ENCODE results near the gene FAM237B.
"Not testable (repeated sequence)": the region's sequence is repeated elsewhere in the genome, so short reads cannot be mapped to it uniquely, and the experiment has no call there.

FAM237B gene
- 0 to 0.06 (median 0) reads per million in 9 experiments for total RNA-seq

DNA sequence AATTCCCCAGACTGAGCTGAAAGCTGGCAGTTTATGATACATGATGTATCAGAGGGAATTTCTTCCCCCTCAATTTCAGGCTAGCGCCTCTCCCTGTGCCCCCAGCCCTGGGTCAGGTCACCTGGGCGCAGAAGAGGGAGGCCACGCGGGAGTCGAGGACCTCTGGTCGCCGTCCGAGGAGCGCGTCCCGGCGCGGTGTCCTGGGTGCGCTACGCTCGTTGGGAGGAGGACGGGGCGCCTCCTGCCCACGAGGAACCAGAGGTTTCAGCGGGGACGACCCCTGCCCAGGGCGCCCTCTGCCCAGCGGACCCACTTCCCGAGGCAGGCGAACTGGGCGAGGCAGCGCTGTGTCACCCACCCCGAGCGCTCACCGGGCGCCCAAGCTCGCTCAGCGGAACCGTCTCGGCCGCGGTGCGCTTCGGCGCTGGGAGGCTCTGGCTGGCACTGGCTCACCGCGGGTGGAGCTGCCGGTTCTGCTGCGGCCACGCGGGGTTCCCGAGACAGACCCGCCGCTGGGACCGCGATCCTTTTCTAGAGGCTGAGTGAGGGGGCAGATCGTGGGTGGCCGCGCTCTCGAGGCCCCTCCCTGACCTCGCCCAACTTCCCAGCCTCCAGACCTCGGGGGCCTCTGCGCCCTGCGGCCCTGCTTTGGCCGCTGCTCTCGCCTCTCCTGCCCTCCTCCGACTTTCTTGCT is at the start of gene FAM237B:
FAM237B (minus strand) TSS at position 504 of the 694 bp plus-strand sequence. CDS start 1,556 bp downstream, outside the sequence.
- Mint-ChIP-seq H3K36me3 (ENCODE audit: insufficient read depth) (no peaks in the 10 kb centered on the region), H3K27me3 (peaks cover 42 to 68% of the 10 kb centered on the region in 2 donors), H3K4me3 (no peak within 1 kb of the TSS), H3K9me3 (no peaks in the 10 kb centered on the region), H3K4me1 (ENCODE audit: low read depth in 2 of 2) (peaks cover 0 to 3% of the 10 kb centered on the region in 2 donors), H3K27ac (no peak within 1 kb of the TSS)
- no peak for ATAC-seq (replicated peaks)
- DNase-seq: no peak

DNA sequence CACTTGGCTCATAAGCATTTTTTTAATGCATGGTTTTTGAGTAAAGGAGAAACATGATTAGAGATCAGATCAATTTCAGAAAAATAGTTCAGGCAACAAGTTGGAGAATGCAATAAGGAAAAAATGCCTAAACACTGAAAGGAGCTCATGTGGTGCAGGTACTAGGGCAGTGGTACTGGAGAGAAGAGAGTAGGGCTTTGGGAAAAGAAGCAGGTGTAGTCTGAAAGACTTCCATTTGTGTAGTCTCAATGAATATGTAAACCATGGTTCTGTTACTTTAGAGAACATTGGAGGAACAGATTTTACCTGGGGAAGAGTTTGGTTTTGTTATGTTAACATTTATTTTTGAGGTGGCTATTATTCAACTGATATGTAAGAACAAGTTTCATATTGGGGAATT is 30.9 kb upstream of the FAM237B start:
- Mint-ChIP-seq H3K36me3 (ENCODE audit: insufficient read depth) (peaks cover 46% of the 10 kb centered on the region), H3K27me3 (no peaks in the 10 kb centered on the region), H3K4me1 (ENCODE audit: low read depth in 2 of 2) (peaks cover 19 to 42% of the 10 kb centered on the region in 2 donors), H3K4me3 (peak overlapping the region in 1 of 2 donors; percentile 45), H3K9me3 (no peaks in the 10 kb centered on the region), H3K27ac (no peak overlapping the region)
- no peak for DNase-seq
- no peak for ATAC-seq (replicated peaks)

DNA sequence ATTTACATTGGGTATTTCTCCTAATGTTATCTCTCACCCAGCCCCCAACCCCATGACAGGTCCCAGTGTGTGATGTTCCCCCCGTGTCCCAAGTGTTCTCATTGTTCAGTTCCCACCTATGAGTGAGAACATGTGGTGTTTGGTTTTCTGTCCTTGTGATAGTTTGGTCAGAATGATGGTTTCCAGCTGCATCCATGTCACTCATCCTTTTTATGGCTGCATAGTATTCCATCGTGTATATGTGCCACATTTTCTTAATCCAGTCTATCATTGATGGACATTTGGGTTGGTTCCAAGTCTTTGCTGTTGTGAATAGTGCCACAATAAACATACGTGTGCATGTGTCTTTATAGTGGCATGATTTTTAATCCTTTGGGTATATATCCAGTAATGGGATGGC is 28.9 kb upstream of the FAM237B start:
- H3K4me1 Mint-ChIP-seq (ENCODE audit: low read depth in 2 of 2): peaks cover 30 to 50% of the 10 kb centered on the region in 2 donors
- H3K27me3 Mint-ChIP-seq; ATAC-seq (replicated peaks); H3K4me3 Mint-ChIP-seq; H3K9me3 Mint-ChIP-seq; DNase-seq: not testable (repeated sequence)
- H3K36me3 Mint-ChIP-seq (ENCODE audit: insufficient read depth): peaks cover 41% of the 10 kb centered on the region
- peak overlapping the region in 1 of 2 donors; percentile 35 for H3K27ac Mint-ChIP-seq

DNA sequence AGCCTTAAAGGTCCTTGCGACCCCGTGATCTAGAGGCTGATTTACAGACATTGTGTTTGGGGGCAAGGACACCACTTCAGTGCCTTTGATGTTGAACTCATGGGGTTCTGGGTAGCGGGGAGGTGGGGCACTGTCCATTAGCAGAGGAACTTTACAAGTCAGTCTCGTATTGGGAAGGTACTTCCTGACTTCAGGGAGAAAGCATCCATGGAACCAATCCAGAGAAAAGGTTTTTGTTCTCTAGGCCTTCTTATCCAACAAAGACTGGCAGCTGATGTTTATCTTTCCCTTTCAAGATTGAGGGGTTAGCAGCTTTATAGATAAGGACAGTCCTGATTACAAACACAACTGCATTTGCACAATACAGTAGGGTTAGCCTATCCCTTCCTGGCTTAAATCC is 28.2 kb upstream of the FAM237B start:
- ATAC-seq (replicated peaks) (no peak), DNase-seq (no peak)
- H3K27me3 Mint-ChIP-seq: no peaks in the 10 kb centered on the region
- H3K9me3 Mint-ChIP-seq: no peaks in the 10 kb centered on the region
- H3K27ac Mint-ChIP-seq: peak overlapping the region in 1 of 2 donors; percentile 23
- H3K4me3 Mint-ChIP-seq: no peak overlapping the region
- peaks cover 34% of the 10 kb centered on the region for H3K36me3 Mint-ChIP-seq (ENCODE audit: insufficient read depth)
- H3K4me1 Mint-ChIP-seq (ENCODE audit: low read depth in 2 of 2): peaks cover 30 to 50% of the 10 kb centered on the region in 2 donors

DNA sequence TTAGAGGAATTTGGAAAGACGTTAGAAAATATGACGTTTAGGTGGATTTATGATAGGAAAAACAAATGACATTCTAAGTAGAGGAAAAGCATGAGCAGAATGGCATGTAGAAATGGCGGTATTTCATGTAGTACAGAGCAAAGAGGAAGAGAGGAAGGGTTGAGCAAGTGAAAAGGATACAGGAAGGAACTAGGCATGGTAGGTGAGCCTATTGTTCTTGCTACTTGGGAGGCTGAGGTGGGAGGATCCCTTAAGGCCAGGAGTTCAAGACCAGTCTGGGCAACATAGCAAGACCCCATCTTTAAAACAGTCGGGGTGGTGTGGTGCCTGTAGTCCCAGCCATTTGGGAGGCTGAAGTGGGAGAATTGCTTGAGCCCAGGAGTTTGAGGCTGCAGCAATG is 26.7 kb upstream of the FAM237B start:
- Mint-ChIP-seq H3K27me3 (no peaks in the 10 kb centered on the region), H3K4me1 (ENCODE audit: low read depth in 2 of 2) (peaks cover 30 to 47% of the 10 kb centered on the region in 2 donors), H3K36me3 (ENCODE audit: insufficient read depth) (peaks cover 20% of the 10 kb centered on the region), H3K27ac (peak overlapping the region in 1 of 2 donors; percentile 98), H3K9me3 (no peaks in the 10 kb centered on the region), H3K4me3 (peak overlapping the region; percentile 91 to 93)
- ATAC-seq (replicated peaks): no peak
- no peak for DNase-seq

DNA sequence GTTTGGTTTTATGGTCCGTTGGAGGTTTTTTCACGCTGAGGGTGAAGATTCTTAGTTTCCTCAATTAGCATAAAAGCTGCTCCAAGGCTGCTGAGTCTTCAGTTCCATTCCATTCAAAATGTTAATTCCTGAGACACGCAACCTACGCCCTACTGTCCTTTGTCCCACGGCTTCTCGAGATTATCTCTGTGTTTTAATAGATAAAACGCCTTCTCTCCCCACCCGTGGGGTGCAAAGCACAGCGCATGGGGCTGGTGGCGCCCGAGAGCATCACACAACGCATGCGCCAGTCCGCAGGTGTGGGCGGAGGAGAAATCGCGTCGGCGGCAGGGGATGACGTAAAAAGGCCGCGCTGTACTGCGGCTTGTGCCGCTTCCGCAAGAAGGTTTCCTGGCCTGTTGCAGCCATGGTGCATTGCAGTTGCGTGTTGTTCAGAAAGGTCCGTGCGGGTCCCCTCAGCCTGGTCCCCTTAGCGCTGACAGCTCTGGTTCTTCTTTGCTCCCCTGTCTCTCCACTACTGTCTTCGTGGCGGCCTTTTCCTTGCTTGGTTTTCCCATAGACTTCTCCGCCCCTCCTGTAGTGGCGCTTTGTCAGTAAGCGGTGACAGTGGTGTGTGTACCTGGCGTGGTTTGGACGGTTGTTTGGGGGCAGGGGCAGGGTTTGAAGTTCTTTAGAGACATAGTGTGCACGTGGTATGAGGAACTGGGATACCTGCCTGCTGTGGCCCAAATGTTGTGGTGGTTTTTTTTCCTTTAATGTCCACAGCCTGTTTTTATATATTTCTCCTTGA is 25.4 kb upstream of the FAM237B start, which contains the start of gene GTPBP10:
GTPBP10 (plus strand) TSS at position 381 of the 790 bp plus-strand sequence; CDS start at position 407, 26 bp downstream.
- Mint-ChIP-seq H3K27me3 (no peaks in the 10 kb centered on the region), H3K4me1 (ENCODE audit: low read depth in 2 of 2) (peaks cover 22 to 36% of the 10 kb centered on the region in 2 donors), H3K27ac (peak within 1 kb of the TSS; percentile 97 to 98), H3K9me3 (no peaks in the 10 kb centered on the region), H3K36me3 (ENCODE audit: insufficient read depth) (peaks cover 14% of the 10 kb centered on the region), H3K4me3 (peak within 1 kb of the TSS; percentile 91 to 93)
- DNase-seq (peak; percentile 93 to 94 (median 93)), ATAC-seq (replicated peaks) (peak; percentile 89)

DNA sequence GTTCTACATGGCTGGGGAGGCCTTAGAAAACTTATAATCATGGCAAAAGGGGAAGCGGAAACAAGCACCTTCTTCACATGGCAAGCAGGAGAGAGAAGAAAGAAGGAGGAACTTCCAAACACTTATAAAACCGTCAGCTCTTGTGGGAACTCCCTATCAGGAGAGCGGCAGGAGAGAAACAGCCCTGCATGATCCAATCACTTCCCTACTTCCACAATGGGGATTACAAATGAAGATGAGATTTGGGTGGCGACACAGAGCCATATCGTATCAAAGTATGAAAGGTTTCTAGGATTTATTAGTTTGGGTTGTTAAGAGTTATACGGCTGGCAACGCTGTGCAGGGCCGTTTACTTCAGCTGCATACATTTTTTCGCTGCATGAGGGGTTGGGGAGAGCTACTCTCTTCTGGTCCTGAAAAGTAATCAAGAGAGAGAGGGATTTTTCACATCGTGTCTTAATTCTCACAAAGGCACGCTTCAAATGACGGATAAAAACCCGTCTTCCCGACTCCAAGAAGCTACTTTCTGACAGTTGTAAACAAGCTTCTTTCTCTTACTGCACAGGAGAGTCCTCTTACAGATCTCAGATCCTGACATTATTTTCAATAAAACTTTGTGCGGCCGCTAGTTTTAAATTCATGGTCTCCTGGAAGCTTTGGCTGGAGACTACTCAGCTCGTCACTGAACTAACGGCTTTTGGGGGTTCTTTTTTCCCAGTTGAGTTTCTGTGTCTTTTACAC is 24.7 kb upstream of the FAM237B start:
- peak; percentile 2 for ATAC-seq (replicated peaks)
- no peak for DNase-seq
- Mint-ChIP-seq H3K27ac (peak overlapping the region; percentile 97 to 98), H3K4me3 (peak overlapping the region; percentile 91 to 93), H3K4me1 (ENCODE audit: low read depth in 2 of 2) (peaks cover 21 to 34% of the 10 kb centered on the region in 2 donors), H3K9me3 (no peaks in the 10 kb centered on the region), H3K36me3 (ENCODE audit: insufficient read depth) (peaks cover 14% of the 10 kb centered on the region), H3K27me3 (no peaks in the 10 kb centered on the region)

DNA sequence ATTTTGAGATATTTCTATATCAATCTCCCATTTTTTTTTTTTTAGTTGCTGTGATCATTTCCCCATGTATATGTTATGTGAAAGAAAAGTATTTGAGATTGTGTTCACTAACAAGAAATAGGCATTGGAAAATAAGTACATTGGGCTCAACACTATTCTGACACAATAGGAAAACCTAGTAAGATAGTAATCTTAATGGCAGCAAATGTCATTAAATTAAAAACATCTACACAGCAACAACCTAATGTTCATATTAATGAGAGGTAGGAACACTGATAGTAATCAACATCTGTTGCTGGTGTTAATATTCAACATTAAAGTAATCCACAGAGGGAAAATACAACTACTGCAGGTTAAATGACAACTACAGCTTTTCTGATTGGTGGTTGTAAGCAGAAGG is 23.9 kb upstream of the FAM237B start:
- DNase-seq (no peak), ATAC-seq (replicated peaks) (no peak)
- H3K4me3 Mint-ChIP-seq: peak overlapping the region; percentile 91 to 93
- H3K9me3 Mint-ChIP-seq: no peaks in the 10 kb centered on the region
- peak overlapping the region; percentile 97 to 98 for H3K27ac Mint-ChIP-seq
- H3K27me3 Mint-ChIP-seq: no peaks in the 10 kb centered on the region
- H3K36me3 Mint-ChIP-seq (ENCODE audit: insufficient read depth): peaks cover 13% of the 10 kb centered on the region
- peaks cover 19 to 32% of the 10 kb centered on the region in 2 donors for H3K4me1 Mint-ChIP-seq (ENCODE audit: low read depth in 2 of 2)

DNA sequence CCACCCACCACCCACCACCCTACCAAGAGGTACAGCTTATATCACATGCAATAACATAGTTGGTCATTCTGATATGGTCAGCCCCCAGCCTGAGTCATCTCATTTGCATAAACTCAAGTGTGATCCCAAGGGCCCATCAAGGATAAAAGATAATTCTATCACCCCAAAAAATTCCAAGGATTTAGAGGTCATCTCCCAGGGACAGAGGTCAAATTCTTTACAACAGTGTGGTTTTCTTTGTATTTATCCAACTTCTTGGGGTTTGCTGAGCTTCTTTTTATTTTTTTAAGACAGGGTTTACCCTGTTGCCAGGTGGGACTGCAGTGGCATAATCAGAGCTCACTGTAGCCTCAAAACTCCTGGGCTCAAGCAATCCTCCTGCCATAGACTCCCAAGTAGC is 16.0 kb upstream of the FAM237B start:
- H3K27ac Mint-ChIP-seq: no peak overlapping the region
- ATAC-seq (replicated peaks) (no peak), DNase-seq (no peak)
- no peaks in the 10 kb centered on the region for H3K36me3 Mint-ChIP-seq (ENCODE audit: insufficient read depth)
- H3K9me3 Mint-ChIP-seq: no peaks in the 10 kb centered on the region
- no peaks in the 10 kb centered on the region for H3K4me1 Mint-ChIP-seq (ENCODE audit: low read depth in 2 of 2)
- no peak overlapping the region for H3K4me3 Mint-ChIP-seq
- H3K27me3 Mint-ChIP-seq: peaks cover 9 to 11% of the 10 kb centered on the region in 2 donors

DNA sequence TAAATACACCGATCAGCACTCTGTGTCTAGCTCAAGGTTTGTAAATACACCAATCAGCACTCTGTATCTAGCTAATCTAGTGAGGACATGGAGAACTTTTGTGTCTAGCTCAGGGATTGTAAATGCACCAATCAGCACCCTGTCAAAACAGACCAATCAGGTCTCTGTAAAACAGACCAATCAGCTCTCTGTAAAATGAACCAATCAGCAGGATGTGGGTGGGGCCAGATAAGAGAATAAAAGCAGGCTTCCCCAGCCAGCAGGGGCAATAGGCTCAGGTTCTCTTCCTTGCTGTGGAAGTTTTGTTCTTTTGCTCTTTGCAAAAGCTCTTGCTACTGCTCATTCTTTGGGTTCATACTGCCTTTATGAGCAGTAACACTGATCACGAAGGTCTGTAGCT is 13.8 kb upstream of the FAM237B start:
- DNase-seq; H3K4me3 Mint-ChIP-seq; H3K36me3 Mint-ChIP-seq (ENCODE audit: insufficient read depth); H3K4me1 Mint-ChIP-seq (ENCODE audit: low read depth in 2 of 2); H3K9me3 Mint-ChIP-seq; H3K27ac Mint-ChIP-seq; ATAC-seq (replicated peaks): not testable (repeated sequence)
- peaks cover 9 to 11% of the 10 kb centered on the region in 2 donors for H3K27me3 Mint-ChIP-seq

DNA sequence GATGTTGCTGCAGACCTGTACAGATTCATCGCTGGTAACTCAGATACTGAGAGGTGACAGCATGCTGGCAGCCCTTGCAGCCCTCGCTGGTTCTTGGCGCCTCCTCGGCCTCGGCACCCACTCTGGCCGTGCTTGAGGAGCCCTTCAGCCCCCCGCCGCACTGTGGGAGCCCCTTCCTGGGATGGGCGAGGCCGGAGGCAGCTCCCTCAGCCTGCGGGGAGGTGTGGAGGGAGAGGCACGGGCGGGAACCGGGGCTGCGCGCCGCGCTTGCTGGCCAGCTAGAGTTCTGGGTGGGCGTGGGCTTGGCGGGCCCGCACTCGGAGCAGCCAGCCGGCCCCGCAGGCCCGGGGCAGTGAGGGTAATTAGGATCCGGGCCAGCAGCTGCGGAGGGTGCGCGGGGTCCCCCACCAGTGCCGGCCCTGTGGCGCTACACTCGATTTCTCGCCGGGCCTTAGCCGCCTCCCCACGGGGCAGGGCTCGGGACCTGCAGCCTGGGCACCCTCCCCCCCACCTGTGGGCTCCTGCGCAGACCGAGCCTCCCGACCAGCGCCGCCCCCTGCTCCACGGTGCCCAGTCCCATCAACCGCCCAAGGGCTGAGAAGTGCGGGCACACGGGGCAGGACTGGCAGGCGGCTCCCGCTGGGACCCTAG is 13.2 kb upstream of the FAM237B start:
- DNase-seq: no peak
- Mint-ChIP-seq H3K4me3 (no peak overlapping the region), H3K9me3 (no peaks in the 10 kb centered on the region), H3K36me3 (ENCODE audit: insufficient read depth) (no peaks in the 10 kb centered on the region), H3K27me3 (peaks cover 9 to 11% of the 10 kb centered on the region in 2 donors), H3K4me1 (ENCODE audit: low read depth in 2 of 2) (no peaks in the 10 kb centered on the region), H3K27ac (no peak overlapping the region)
- ATAC-seq (replicated peaks): no peak

DNA sequence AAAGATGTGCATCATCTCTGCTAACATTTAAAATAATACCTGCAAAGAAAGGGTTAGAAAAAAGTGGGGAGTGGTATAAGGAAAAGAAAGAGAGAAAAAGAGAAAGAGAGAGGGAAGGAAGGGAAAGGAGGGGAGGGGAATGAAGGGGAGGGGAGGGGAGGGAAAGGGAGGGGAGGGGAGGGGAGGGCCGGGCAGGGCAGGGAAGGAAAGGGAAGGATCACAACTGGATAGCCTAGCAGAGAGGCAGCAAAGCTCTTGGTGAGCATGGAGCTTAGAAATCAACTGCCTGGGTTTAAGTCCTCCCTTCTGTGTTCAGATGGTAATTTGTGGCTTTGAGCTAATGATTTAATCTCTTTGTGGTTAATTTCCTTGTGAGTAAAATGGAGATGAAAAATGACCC is 5.4 kb upstream of the FAM237B start:
- H3K27ac Mint-ChIP-seq: no peak overlapping the region

DNA sequence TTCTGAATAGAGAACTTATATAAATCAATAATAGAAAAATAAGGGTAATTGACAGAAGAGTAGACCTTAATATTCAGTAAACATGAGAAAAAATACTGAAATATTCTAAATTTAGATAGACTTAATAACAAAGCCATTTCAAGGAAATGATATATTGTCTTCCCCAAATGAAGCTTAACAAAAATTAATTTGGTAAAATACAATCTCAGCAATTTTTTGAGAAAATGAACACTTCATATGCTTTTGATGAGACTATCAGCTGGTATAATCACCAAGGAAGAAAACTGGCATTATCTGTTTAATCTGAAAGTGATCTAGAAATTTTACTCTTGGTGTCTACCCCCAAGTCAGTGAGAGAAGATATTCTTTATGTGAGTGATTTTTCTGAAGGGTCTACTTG is 1.7 kb upstream of the FAM237B start:
- H3K27me3 Mint-ChIP-seq: peaks cover 38 to 55% of the 10 kb centered on the region in 2 donors
- H3K9me3 Mint-ChIP-seq: no peaks in the 10 kb centered on the region

More for the DNA sequence above, 5.4 kb upstream of the FAM237B start:
- Mint-ChIP-seq H3K4me3 (no peak overlapping the region), H3K4me1 (ENCODE audit: low read depth in 2 of 2) (peaks cover 0 to under 1% of the 10 kb centered on the region in 2 donors), H3K27me3 (peaks cover 19 to 29% of the 10 kb centered on the region in 2 donors), H3K36me3 (ENCODE audit: insufficient read depth) (no peaks in the 10 kb centered on the region), H3K9me3 (no peaks in the 10 kb centered on the region)
- DNase-seq (no peak), ATAC-seq (replicated peaks) (no peak)

More for the DNA sequence above, 1.7 kb upstream of the FAM237B start:
- Mint-ChIP-seq H3K4me3 (no peak overlapping the region), H3K4me1 (ENCODE audit: low read depth in 2 of 2) (peaks cover 0 to 3% of the 10 kb centered on the region in 2 donors), H3K27ac (no peak overlapping the region), H3K36me3 (ENCODE audit: insufficient read depth) (no peaks in the 10 kb centered on the region)
- DNase-seq (no peak), ATAC-seq (replicated peaks) (no peak)
